SU-DHL-6 (cell line): Measurements from ENCODE around the gene ZFHX3.

Experiments
- H2AFZ ChIP-seq: fragments of 200-600 bp; sonication (generic); 2 replicates; pipeline ENCODE4 v1.6.1; 2014; ENCODE audit warnings: low read depth, mild to moderate bottlenecking, moderate library complexity, mixed read lengths, antibody characterized with exemption, low read length; ENCODE audit not compliant: severe bottlenecking
- H3F3A ChIP-seq: fragments of 200-600 bp; shearing (Covaris generic); 2 replicates; pipeline ENCODE4 v1.6.0; 2016; ENCODE audit warnings: antibody characterized with exemption, mild to moderate bottlenecking; ENCODE audit not compliant: insufficient read depth
- H3K27ac ChIP-seq: fragments of 200-600 bp; sonication (generic); 2 replicates; pipeline ENCODE4 v1.5.1; 2016; ENCODE audit warnings: low read depth, mild to moderate bottlenecking, low read length, moderate library complexity, mixed read lengths
- H3K27me3 ChIP-seq: fragments of 200-600 bp; sonication (generic), shearing (Covaris generic); 2 replicates; pipeline ENCODE4 v1.6.0; 2014; ENCODE audit warnings: mild to moderate bottlenecking, low read length
- H3K36me3 ChIP-seq: fragments of 200-600 bp; sonication (generic); 2 replicates; pipeline ENCODE4 v1.6.1; 2014; ENCODE audit warnings: mild to moderate bottlenecking, low read length, mixed read lengths
- H3K4me2 ChIP-seq: fragments of 300-600, 200-600 bp; shearing (Covaris generic), sonication (generic); 2 replicates; pipeline ENCODE4 v1.6.0; 2014; ENCODE audit warnings: low read length, low read depth, mild to moderate bottlenecking; ENCODE audit not compliant: poor library complexity, severe bottlenecking
- H3K4me3 ChIP-seq: fragments of 200-600 bp; sonication (generic); 2 replicates; pipeline ENCODE4 v1.5.1; 2014; ENCODE audit warnings: antibody characterized with exemption, low read length, mild to moderate bottlenecking, mixed read lengths; ENCODE audit not compliant: insufficient read depth, poor library complexity, severe bottlenecking
- H3K79me2 ChIP-seq: fragments of 200-600 bp; sonication (generic); 2 replicates; pipeline ENCODE4 v1.6.1; 2014; ENCODE audit warnings: mild to moderate bottlenecking, low read length, moderate library complexity; ENCODE audit not compliant: insufficient read depth
- H3K9ac ChIP-seq: fragments of 200-600 bp; sonication (generic); 2 replicates; pipeline ENCODE4 v1.7.0; 2014; ENCODE audit warnings: mild to moderate bottlenecking, low read length
- H3K9me2 ChIP-seq: fragments of 200-600 bp; sonication (generic); replicated peaks from 2 replicates; pipeline ENCODE4 v1.6.1; 2014; ENCODE audit warnings: low read length; ENCODE audit not compliant: insufficient read depth
- H3K9me3 ChIP-seq: fragments of 200-600 bp; sonication (generic); 2 replicates; pipeline ENCODE4 v1.6.1; 2014; ENCODE audit warnings: low read length, mixed read lengths; ENCODE audit not compliant: insufficient read depth
- H4K20me1 ChIP-seq: fragments of 200-600 bp; sonication (generic); 2 replicates; pipeline ENCODE4 v1.6.1; 2014; ENCODE audit warnings: low read depth, mild to moderate bottlenecking, antibody characterized with exemption, low read length, moderate library complexity, mixed read lengths
- CTCF ChIP-seq: fragments of 200-600 bp; sonication (generic); IDR thresholded peaks from one replicate; pipeline ENCODE4 v1.5.1; 2017; ENCODE audit warnings: antibody characterized with exemption, mild to moderate bottlenecking, low read length, moderate library complexity; ENCODE audit not compliant: insufficient read depth, poor library complexity, severe bottlenecking
- EZH2phosphoT487 ChIP-seq: fragments of 200-600 bp; sonication (generic), shearing (Covaris generic); conservative IDR thresholded peaks from 2 replicates; pipeline ENCODE4 v1.6.1; 2018; ENCODE audit warnings: mild to moderate bottlenecking, antibody characterized with exemption, low read length, moderate library complexity, mixed read lengths

ZFHX3 gene

GRCh38 chr16:73014768-73015167, 33.2 kb downstream of the ZFHX3 start:
- Histone ChIP-seq H3K27me3 (no peaks in the 10 kb centered on the region), H3F3A (no peaks in the 10 kb centered on the region), H3K4me3 (no peak overlapping the region), H2AFZ (no peak overlapping the region), H3K4me2 (no peak overlapping the region), H3K79me2 (no peaks in the 10 kb centered on the region), H3K36me3 (no peaks in the 10 kb centered on the region), H4K20me1 (no peaks in the 10 kb centered on the region), H3K9ac (no peak overlapping the region), H3K9me3 (no peaks in the 10 kb centered on the region), H3K27ac (no peak overlapping the region), H3K9me2 (no peaks in the 10 kb centered on the region)
- TF ChIP-seq CTCF: no peak
- TF ChIP-seq EZH2phosphoT487: no peak

GRCh38 chr16:73013974-73014373, 34.0 kb downstream of the ZFHX3 start:
- H2AFZ ChIP-seq: no peak overlapping the region
- H3K9me3 ChIP-seq: no peaks in the 10 kb centered on the region
- 0 out of 2 replicates have a peak, but pooled peaks cover 3% of the 10 kb centered on the region for H4K20me1 ChIP-seq
- no peaks in the 10 kb centered on the region for H3F3A ChIP-seq
- no peaks in the 10 kb centered on the region for H3K79me2 ChIP-seq
- H3K9ac ChIP-seq: no peak overlapping the region
- TF ChIP-seq EZH2phosphoT487 (no peak), CTCF (no peak)
- H3K36me3 ChIP-seq: no peaks in the 10 kb centered on the region
- no peaks in the 10 kb centered on the region for H3K9me2 ChIP-seq
- no peaks in the 10 kb centered on the region for H3K27me3 ChIP-seq
- H3K4me2 ChIP-seq: no peak overlapping the region
- H3K27ac ChIP-seq: no peak overlapping the region
- no peak overlapping the region for H3K4me3 ChIP-seq

DNA sequence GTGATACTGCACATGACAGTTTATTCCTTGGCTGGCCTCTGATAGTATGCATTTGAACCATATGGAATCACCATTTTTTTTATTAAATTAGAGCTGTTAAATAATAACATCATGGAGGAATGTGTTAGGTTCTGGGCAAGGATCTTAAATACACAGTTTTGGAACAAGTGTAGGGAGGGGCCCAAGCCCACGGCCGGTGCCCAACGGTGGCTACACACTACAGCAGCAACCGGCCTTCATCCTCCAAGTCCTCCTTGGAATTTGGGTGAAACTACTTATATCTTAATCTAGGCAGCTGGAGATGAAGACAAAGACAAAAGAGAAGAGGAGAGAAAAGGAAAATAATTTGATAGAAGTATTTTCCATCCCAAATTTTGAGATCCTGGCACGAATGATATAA, 35.6 kb downstream of the ZFHX3 start:
- 0 out of 2 replicates have a peak, but pooled peaks cover 4% of the 10 kb centered on the region for H4K20me1 ChIP-seq
- H3K36me3 ChIP-seq: no peaks in the 10 kb centered on the region
- no peak for TF ChIP-seq EZH2phosphoT487
- TF ChIP-seq CTCF: no peak
- no peaks in the 10 kb centered on the region for H3K9me3 ChIP-seq
- no peak overlapping the region for H3K27ac ChIP-seq
- no peak overlapping the region for H3K9ac ChIP-seq
- H3K9me2 ChIP-seq: no peaks in the 10 kb centered on the region
- no peaks in the 10 kb centered on the region for H3K27me3 ChIP-seq
- no peak overlapping the region for H2AFZ ChIP-seq
- no peaks in the 10 kb centered on the region for H3K79me2 ChIP-seq
- H3K4me3 ChIP-seq: no peak overlapping the region
- H3F3A ChIP-seq: no peaks in the 10 kb centered on the region
- H3K4me2 ChIP-seq: no peak overlapping the region

DNA sequence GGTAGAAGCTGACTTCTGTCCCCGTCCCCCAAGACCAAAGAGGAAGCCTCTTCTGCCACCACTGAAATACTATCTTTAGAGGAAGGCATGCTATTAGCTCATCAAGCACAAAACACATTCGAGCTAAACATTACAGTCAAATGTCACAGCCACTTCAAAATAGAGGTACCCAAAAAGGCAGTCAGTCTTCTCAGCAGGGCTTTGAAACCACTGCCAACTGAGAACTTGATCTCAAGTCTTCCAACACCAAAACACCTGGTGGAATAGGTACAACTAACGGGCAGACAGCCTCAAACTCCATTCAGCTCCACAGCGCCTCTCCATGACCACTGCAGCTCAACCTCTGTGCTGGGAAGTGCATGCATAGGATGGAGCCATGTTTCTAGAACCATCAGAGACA, 36.0 kb downstream of the ZFHX3 start:
- TF ChIP-seq CTCF: no peak
- no peak for TF ChIP-seq EZH2phosphoT487
- 0 out of 2 replicates have a peak, but pooled peaks cover 4% of the 10 kb centered on the region for H4K20me1 ChIP-seq

More for the DNA sequence above, 36.0 kb downstream of the ZFHX3 start:
- H3K9ac ChIP-seq: no peak overlapping the region
- H3K9me3 ChIP-seq: no peaks in the 10 kb centered on the region
- no peak overlapping the region for H3K4me2 ChIP-seq
- no peak overlapping the region for H2AFZ ChIP-seq
- H3F3A ChIP-seq: no peaks in the 10 kb centered on the region
- no peaks in the 10 kb centered on the region for H3K79me2 ChIP-seq
- no peaks in the 10 kb centered on the region for H3K27me3 ChIP-seq
- no peaks in the 10 kb centered on the region for H3K9me2 ChIP-seq
- H3K4me3 ChIP-seq: no peak overlapping the region
- no peak overlapping the region for H3K27ac ChIP-seq
- no peaks in the 10 kb centered on the region for H3K36me3 ChIP-seq
